Lower leg skin (tissue), 4 donors: Measurements from ENCODE around the gene TUFM. TPM values are rescaled to one million over a fixed set of nuclear protein-coding genes. Genes with fewer than 3 reads are reported as not detected.

Source experiments
- DNase-seq, 2 donors: peaks; one replicate each; pipeline ENCODE4 v3.0.0-alpha.2; 2019; ENCODE audit warnings: low spot score in 2 of 2
- H3K4me3 ChIP-seq: fragments of 200-600 bp; sonication (generic); 2 replicates; pipeline ENCODE4 v1.5.1; 2017; ENCODE audit warnings: mild to moderate bottlenecking, low read depth; ENCODE audit not compliant: poor library complexity, severe bottlenecking
- CTCF ChIP-seq, 3 donors: fragments of 450-650 bp; IDR thresholded peaks; one replicate each; pipeline ENCODE4 v1.5.1; 2016; ENCODE audit warnings: antibody characterized with exemption in 3 of 3, mild to moderate bottlenecking in 3 of 3, moderate library complexity in 2 of 3
- POLR2A ChIP-seq, 2 donors: fragments of 450-650 bp; IDR thresholded peaks; one replicate each; pipeline ENCODE4 v1.6.1; 2016 to 2017; ENCODE audit warnings: antibody characterized with exemption in 2 of 2, mild to moderate bottlenecking in 1 of 2, moderate library complexity in 1 of 2
- WGBS, 2 donors: methylation state at CpG; one replicate each; pipeline ENCODE4 v1.1.5; 2018; 5-methylcytosine and 5-hydroxymethylcytosine counted together
- intact Hi-C: fragments of 100-400 bp; cut with DNase I; formaldehyde crosslinking; loops from one replicate; pipeline ENCODE4 v1.15.0; 2023; ENCODE audit warnings: low total_unique reads
- total RNA-seq, 4 donors: library from RNA; depleted of rRNA; stranded (reverse); fragments of >200 nt; gene quantifications; one replicate each; pipeline ENCODE4 v1.1.0, GENCODE V29; 2016

TUFM gene
- total RNA-seq, 4 donors from 2014 or later: 103 to 121 (median 110) TPM

GRCh38 chr16:28838558-28838918 is 7.6 kb downstream of the TUFM start:
- 97 to 100% methylated on average over 1 of the region's 1 CpG for WGBS, 2 donors
- intact Hi-C loops: no loop called here
- H3K4me3 ChIP-seq: no peak overlapping the region
- TF ChIP-seq CTCF (IDR thresholded peaks at IDR 0.05): no peak
- no peak for TF ChIP-seq POLR2A (IDR thresholded peaks at IDR 0.05)
- no peak for DNase-seq

- no peak for DNase-seq
- no peak for TF ChIP-seq CTCF (IDR thresholded peaks at IDR 0.05)
- TF ChIP-seq POLR2A (IDR thresholded peaks at IDR 0.05): no peak
- 89 to 91% methylated on average over 7 of the region's 7 CpGs for WGBS, 2 donors
- intact Hi-C loops: no loop called here
- no peak overlapping the region for H3K4me3 ChIP-seq
Observed at GRCh38 chr16:28837672-28838557, 8.2 kb downstream of the TUFM start.

GRCh38 chr16:28836761-28837064 is 9.4 kb downstream of the TUFM start:
- intact Hi-C loops: no loop called here
- DNase-seq: no peak
- no peak overlapping the region for H3K4me3 ChIP-seq
- WGBS, 2 donors: 79 to 86% methylated on average over 8 of the region's 8 CpGs
- no peak for TF ChIP-seq CTCF (IDR thresholded peaks at IDR 0.05)
- TF ChIP-seq POLR2A (IDR thresholded peaks at IDR 0.05): no peak

- intact Hi-C loops: no loop called here
- DNase-seq: no peak
- H3K4me3 ChIP-seq: no peak overlapping the region
- 92 to 96% methylated on average over 25 of the region's 25 CpGs for WGBS, 2 donors
- TF ChIP-seq POLR2A (IDR thresholded peaks at IDR 0.05): no peak
- no peak for TF ChIP-seq CTCF (IDR thresholded peaks at IDR 0.05)
Observed at GRCh38 chr16:28835864-28836760, 10.0 kb downstream of the TUFM start.

- intact Hi-C loops: no loop called here
- WGBS, 2 donors: 89 to 93% methylated on average over 24 to 25 of the region's 25 CpGs
- no peak overlapping the region for H3K4me3 ChIP-seq
- no peak for DNase-seq
- TF ChIP-seq CTCF (IDR thresholded peaks at IDR 0.05) (no peak), POLR2A (IDR thresholded peaks at IDR 0.05) (no peak)
Observed at GRCh38 chr16:28834873-28835863, 11.0 kb downstream of the TUFM start.
